ENCODE results near the gene STK26. TPM values are rescaled to one million over a fixed set of nuclear protein-coding genes. Genes with fewer than 3 reads are reported as not detected.

Gene STK26
- total RNA-seq, 1 experiment from 2014 or later: 30.5 TPM

DNA sequence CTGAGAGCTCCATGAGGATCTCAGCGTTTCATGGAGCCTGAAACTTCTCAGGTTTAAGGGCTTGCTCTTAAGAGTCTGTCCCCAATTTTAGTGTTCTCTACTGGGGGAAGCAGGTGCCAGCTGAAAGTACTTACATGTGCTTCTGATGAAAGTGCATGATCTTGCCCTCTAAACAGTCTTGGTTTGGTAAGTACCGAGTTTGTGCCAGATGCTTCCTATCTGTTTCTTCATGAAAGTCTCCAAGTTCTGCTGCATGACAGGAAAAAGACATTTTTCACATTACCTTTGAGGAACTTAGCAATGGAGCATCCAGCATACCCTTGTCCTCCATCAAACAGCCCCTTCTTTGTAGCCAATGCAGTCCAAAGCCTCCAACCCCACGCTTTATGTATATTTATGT lies 62.7 kb downstream of the STK26 start:
- H3K79me2 ChIP-seq (ENCODE audit: insufficient read depth, low read length): no peaks in the 10 kb centered on the region
- RAD21 ChIA-PET (ENCODE audit: low non-redundant PET in 1 of 2, low total read pairs in 2 of 2, uncharacterized antibody in 2 of 2, unreplicated experiment in 2 of 2): no interaction called here
- no peak overlapping the region for H3K4me2 ChIP-seq (ENCODE audit: low read length)
- no peak for TF ChIP-seq POLR2A (IDR thresholded peaks at IDR 0.05; ENCODE audit: borderline replicate concordance, extremely low read depth, insufficient read depth, insufficient read length)
- TF ChIP-seq, protein P1, sequence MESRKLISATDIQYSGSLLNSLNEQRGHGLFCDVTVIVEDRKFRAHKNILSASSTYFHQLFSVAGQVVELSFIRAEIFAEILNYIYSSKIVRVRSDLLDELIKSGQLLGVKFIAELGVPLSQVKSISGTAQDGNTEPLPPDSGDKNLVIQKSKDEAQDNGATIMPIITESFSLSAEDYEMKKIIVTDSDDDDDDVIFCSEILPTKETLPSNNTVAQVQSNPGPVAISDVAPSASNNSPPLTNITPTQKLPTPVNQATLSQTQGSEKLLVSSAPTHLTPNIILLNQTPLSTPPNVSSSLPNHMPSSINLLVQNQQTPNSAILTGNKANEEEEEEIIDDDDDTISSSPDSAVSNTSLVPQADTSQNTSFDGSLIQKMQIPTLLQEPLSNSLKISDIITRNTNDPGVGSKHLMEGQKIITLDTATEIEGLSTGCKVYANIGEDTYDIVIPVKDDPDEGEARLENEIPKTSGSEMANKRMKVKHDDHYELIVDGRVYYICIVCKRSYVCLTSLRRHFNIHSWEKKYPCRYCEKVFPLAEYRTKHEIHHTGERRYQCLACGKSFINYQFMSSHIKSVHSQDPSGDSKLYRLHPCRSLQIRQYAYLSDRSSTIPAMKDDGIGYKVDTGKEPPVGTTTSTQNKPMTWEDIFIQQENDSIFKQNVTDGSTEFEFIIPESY (IDR thresholded peaks at IDR 0.05; ENCODE audit: extremely low read depth, insufficient replicate concordance, low read length): no peak
- TF ChIP-seq, protein P2, sequence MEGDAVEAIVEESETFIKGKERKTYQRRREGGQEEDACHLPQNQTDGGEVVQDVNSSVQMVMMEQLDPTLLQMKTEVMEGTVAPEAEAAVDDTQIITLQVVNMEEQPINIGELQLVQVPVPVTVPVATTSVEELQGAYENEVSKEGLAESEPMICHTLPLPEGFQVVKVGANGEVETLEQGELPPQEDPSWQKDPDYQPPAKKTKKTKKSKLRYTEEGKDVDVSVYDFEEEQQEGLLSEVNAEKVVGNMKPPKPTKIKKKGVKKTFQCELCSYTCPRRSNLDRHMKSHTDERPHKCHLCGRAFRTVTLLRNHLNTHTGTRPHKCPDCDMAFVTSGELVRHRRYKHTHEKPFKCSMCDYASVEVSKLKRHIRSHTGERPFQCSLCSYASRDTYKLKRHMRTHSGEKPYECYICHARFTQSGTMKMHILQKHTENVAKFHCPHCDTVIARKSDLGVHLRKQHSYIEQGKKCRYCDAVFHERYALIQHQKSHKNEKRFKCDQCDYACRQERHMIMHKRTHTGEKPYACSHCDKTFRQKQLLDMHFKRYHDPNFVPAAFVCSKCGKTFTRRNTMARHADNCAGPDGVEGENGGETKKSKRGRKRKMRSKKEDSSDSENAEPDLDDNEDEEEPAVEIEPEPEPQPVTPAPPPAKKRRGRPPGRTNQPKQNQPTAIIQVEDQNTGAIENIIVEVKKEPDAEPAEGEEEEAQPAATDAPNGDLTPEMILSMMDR (IDR thresholded peaks at IDR 0.05 in 2 of 3, conservative IDR thresholded peaks at IDR 0.05 in 1 of 3; ENCODE audit: borderline replicate concordance in 1 of 3, insufficient read depth in 1 of 3, low read depth in 2 of 3, low read length in 2 of 3): no peak
- no peak for TF ChIP-seq ZFX (IDR thresholded peaks at IDR 0.05)
- no peak for TF ChIP-seq POLR2AphosphoS5 (IDR thresholded peaks at IDR 0.05; ENCODE audit: low read depth, low read length)
- TF ChIP-seq, protein P3, sequence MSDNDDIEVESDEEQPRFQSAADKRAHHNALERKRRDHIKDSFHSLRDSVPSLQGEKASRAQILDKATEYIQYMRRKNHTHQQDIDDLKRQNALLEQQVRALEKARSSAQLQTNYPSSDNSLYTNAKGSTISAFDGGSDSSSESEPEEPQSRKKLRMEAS (IDR thresholded peaks at IDR 0.05): no peak
- TF ChIP-seq EGR1 (IDR thresholded peaks at IDR 0.05; ENCODE audit: low read depth): no peak
- TF ChIP-seq SP1 (IDR thresholded peaks at IDR 0.05; ENCODE audit: low read depth): no peak
- TF ChIP-seq JUND (IDR thresholded peaks at IDR 0.05): no peak
- TF ChIP-seq ELF1 (IDR thresholded peaks at IDR 0.05; ENCODE audit: borderline replicate concordance, low read depth): no peak
- TF ChIP-seq FOSL1 (IDR thresholded peaks at IDR 0.05; ENCODE audit: low read depth): no peak
- no peak for TF ChIP-seq CEBPB (IDR thresholded peaks at IDR 0.05; ENCODE audit: low read depth)
- no peak for TF ChIP-seq EZH2 (IDR thresholded peaks at IDR 0.05)
- no peak for TF ChIP-seq SRF (IDR thresholded peaks at IDR 0.05; ENCODE audit: low read depth)
- TF ChIP-seq, protein P4, sequence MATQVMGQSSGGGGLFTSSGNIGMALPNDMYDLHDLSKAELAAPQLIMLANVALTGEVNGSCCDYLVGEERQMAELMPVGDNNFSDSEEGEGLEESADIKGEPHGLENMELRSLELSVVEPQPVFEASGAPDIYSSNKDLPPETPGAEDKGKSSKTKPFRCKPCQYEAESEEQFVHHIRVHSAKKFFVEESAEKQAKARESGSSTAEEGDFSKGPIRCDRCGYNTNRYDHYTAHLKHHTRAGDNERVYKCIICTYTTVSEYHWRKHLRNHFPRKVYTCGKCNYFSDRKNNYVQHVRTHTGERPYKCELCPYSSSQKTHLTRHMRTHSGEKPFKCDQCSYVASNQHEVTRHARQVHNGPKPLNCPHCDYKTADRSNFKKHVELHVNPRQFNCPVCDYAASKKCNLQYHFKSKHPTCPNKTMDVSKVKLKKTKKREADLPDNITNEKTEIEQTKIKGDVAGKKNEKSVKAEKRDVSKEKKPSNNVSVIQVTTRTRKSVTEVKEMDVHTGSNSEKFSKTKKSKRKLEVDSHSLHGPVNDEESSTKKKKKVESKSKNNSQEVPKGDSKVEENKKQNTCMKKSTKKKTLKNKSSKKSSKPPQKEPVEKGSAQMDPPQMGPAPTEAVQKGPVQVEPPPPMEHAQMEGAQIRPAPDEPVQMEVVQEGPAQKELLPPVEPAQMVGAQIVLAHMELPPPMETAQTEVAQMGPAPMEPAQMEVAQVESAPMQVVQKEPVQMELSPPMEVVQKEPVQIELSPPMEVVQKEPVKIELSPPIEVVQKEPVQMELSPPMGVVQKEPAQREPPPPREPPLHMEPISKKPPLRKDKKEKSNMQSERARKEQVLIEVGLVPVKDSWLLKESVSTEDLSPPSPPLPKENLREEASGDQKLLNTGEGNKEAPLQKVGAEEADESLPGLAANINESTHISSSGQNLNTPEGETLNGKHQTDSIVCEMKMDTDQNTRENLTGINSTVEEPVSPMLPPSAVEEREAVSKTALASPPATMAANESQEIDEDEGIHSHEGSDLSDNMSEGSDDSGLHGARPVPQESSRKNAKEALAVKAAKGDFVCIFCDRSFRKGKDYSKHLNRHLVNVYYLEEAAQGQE (IDR thresholded peaks at IDR 0.05; ENCODE audit: low read depth): no peak
- TF ChIP-seq TCF7L2 (IDR thresholded peaks at IDR 0.05; ENCODE audit: borderline replicate concordance, extremely low read depth, insufficient read depth, insufficient read length): no peak
- DNase-seq (ENCODE audit: low read depth, low spot score) (no peak), ATAC-seq (no peak)
- no peak overlapping the region for H2AFZ ChIP-seq (ENCODE audit: low read depth, low read length, poor library complexity, severe bottlenecking)
- H3K4me3 ChIP-seq (replicated peaks in 1 of 2; ENCODE audit: low read depth in 1 of 2, low read length in 2 of 2): no peak overlapping the region
- no peaks in the 10 kb centered on the region for H3K9me3 ChIP-seq (ENCODE audit: control insufficient read depth in 1 of 2, insufficient read depth in 1 of 2, low read depth in 1 of 2, low read length in 2 of 2)
- intact Hi-C loops (cut with micrococcal nuclease): no loop called here
- H3K9ac ChIP-seq (ENCODE audit: low read length): no peak overlapping the region
- CTCF ChIA-PET: no interaction called here
- no peaks in the 10 kb centered on the region for H3K4me1 ChIP-seq (ENCODE audit: control insufficient read depth in 1 of 2, insufficient read depth in 2 of 2, low read length in 2 of 2)
- H3K27me3 ChIP-seq (ENCODE audit: insufficient read depth, low read length): no peaks in the 10 kb centered on the region
- BruUV-seq (replicated peaks): no TSS peak
- no peaks in the 10 kb centered on the region for H3K36me3 ChIP-seq (ENCODE audit: control insufficient read depth in 1 of 2, insufficient read depth in 2 of 2, low read length in 2 of 2)
- POLR2A ChIA-PET: no interaction called here
- no peak overlapping the region for H3K27ac ChIP-seq (ENCODE audit: low read depth, low read length)
- H3K9me2 ChIP-seq (ENCODE audit: insufficient read depth): no peaks in the 10 kb centered on the region
- no peaks in the 10 kb centered on the region for H4K20me1 ChIP-seq (ENCODE audit: insufficient read depth)

All from HCT116 (cell line).